AG09319 (cell line): ENCODE measurements around the gene CDK11B.
"Not testable (repeated sequence)": the region's sequence is repeated elsewhere in the genome, so short reads cannot be mapped to it uniquely, and the experiment has no call there.

Source experiments
- DNase-seq: peaks from one replicate; pipeline ENCODE4 v3.0.0-alpha.2; 2010; ENCODE audit warnings: low read depth; ENCODE audit errors: extremely low read depth
- TF ChIP-seq, protein P1 (sequence below): IDR thresholded peaks from 2 replicates; pipeline ENCODE4 v1.5.1; 2011; ENCODE audit warnings: low read depth, mild to moderate bottlenecking, inconsistent platforms, low read length, moderate library complexity

Gene CDK11B

DNA sequence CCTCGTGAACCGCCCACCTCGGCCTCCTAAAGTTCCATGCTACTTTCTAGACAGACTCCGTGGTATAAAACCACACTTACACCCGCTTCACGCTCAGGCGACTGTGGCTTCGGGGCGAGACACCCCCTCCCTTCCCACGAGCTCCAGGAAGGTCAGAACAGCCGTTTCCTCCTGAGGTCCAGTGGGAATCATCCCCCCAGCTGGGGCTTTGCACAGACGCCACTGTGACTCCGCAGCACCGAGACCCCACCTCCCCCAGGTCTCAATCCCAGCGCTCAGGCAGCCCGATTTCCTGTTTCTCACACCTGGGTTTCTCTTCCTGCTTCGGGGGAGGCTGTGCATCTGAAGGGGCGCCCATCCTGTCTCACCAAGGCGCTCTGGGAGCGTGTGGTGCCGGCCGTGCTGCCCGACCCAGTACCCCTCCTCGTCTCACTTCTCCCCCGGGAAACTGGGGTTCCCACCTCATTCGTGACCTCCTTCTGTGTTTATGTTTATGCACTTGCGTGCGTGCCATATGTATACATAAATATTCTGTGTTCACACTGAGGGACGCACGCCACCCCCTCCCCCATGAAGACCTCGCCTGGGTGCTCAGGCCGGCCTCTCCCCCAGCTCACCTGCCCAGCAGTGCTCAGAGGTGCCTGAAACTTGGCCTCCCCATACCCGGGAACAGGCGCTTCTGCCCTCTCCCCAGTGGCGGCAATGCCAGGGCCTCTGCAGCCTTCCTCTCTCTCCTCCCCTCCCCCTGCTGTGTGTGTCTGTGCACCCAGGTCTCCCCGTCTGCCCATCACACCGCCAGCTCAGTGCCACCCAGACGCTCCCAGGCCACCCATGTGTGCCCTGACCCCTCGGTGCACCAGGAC, 19.1 kb upstream of the CDK11B start:
- TF ChIP-seq, protein P1, sequence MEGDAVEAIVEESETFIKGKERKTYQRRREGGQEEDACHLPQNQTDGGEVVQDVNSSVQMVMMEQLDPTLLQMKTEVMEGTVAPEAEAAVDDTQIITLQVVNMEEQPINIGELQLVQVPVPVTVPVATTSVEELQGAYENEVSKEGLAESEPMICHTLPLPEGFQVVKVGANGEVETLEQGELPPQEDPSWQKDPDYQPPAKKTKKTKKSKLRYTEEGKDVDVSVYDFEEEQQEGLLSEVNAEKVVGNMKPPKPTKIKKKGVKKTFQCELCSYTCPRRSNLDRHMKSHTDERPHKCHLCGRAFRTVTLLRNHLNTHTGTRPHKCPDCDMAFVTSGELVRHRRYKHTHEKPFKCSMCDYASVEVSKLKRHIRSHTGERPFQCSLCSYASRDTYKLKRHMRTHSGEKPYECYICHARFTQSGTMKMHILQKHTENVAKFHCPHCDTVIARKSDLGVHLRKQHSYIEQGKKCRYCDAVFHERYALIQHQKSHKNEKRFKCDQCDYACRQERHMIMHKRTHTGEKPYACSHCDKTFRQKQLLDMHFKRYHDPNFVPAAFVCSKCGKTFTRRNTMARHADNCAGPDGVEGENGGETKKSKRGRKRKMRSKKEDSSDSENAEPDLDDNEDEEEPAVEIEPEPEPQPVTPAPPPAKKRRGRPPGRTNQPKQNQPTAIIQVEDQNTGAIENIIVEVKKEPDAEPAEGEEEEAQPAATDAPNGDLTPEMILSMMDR, result no peak
- DNase-seq, result no peak

DNA sequence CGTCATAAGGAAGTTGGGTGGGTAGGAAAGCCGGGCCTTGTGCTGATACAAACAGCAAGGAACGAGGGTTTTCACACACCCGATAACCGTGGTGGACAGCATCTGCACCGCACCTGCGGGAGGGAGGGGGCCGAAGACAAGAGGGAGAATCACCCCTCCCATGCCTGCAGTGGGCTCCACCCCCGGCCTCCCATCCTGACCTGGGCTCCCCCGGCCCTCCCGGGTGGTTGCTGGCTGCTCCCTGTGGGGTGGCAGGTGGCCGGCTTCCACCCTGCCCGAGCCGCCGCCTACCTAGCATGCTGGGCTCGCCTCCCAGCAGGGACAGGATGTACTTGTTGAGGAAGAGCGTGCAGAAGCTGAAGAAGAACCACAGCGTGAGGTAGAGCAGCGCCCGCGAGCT, 17.3 kb upstream of the CDK11B start:
- not testable (repeated sequence) for DNase-seq

DNA sequence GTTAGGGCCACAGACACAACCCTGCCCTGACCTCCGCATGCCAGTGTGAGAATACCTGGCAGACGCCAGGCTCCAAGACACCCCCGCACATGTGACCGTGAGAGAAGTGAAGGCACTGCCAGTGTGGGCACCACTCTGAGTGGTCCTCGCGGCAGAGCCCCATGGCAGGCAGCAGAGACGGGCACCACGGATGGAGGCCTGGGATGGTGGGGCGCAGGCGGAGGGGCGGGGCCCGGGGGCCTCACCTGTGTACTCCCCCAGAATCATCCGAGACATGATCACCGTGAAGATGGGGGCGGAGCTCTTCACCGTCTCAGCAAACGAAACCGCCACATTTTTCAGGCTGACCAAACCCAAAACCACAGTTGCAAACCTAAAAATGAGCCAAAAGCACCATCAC, 16.4 kb upstream of the CDK11B start:
- DNase-seq, result not testable (repeated sequence)

DNA sequence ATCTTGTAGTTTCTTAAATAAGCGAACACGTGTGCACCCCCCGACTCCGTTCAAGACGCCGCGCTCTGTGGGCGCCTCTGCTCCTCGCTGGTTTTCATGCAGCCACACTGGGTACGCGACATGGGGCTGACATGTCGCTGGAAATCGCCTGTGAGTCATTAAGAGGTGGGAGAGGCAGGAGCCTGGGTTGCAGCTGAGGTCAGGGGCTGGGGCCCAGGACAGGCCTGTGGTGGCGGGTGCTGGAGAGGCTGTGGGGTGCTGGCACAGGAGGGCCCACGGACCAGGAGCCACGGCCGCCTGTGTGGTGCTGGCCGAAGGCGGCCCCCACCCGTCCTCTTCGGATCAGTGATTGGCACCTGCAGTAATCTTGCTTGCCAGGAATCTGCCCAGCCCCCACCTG, 16.0 kb upstream of the CDK11B start:
- DNase-seq, result not testable (repeated sequence)

DNA sequence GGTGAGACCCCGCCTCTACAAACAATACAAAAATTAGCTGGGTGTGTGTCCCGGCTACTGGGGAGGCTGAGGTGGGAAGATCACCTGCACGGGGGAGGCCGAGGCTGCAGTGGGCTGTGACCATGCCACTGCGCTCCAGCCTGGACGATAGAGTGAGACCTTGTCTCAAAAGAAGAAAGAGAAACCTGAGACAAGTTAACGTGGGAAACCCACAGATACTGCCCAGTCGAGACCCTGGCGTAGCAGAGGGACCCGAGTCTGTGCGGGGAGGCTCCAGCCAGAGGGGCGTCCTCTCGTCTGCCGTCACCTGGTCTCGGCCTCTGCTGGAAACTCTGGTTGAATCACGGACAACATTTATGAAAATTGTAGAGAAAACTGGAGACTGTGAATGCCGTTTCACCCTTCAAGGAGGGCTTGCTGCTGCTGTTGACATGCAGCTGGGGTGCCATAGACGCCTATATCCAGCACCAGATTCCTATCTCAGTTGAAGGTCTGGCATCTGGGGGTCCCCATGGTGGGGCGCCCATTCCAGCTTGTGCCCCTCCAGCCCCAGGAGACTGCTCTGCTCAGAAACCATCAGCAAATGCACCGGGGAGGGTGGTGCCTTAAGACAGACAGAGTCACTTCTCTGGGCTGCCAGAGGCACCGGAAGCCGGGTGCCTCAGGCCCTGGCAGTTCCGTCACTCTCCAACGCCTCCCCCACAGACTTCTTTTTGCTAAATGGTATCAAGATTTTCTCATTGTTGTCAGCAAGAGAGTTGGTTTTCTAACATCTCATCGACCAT, 13.6 kb upstream of the CDK11B start:
- no peak for DNase-seq
- TF ChIP-seq, protein P1, result no peak

DNA sequence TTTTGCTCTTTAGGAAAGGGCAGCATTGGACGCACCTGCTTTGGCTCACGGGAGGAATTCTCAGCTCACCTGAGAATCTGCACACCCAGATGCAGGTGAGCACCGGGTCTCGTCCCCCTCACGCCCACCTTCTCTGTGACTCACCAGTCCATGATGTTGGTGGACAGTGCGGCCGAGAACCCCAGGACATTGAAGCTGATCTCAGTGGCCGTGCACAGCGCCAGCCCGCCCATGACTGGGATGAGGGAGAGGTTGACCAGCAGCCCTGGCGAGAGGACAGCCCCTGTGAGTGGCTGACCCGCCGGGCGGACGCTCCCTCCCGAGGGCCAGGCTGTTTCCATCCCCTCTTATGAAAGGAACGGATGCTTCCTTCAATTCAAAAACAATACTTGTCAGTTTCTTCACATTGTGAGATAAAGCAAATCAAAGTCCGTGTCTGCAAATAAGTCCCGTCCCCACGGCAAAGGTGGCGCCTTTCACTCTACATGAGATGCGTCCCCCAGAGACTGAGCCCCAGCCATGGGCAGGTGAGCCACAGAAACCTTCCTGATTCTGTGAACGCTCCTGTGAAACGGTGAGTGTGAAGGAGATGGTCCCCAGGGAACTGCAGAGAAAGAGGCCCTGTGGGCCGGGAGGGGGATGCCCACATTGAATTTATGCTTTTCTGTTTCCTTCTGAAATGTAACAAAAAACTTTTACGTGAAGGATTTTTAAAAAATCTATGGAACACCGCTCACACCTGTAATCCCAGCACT, 12.7 kb upstream of the CDK11B start:
- TF ChIP-seq, protein P1, result no peak
- no peak for DNase-seq

DNA sequence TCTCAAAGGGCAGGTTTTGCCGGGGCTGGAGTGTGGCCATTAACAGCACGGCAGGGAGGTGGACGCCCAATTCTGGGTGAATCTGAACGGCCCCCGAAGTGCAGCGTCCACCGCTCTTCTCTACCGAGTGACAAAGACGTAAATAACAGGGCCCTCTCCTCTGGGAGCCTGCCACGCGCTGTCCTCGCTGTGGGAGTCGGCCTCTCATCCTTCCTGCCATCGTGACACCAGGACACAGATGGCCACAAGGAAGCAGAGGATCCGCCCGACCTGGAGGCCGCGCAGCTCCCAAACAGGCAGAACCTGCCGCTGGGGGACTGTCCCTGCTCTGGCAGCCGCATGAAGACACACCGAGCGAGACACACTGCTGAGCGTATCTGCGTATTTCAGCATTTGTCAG, 12.1 kb upstream of the CDK11B start:
- TF ChIP-seq, protein P1, result no peak
- no peak for DNase-seq

DNA sequence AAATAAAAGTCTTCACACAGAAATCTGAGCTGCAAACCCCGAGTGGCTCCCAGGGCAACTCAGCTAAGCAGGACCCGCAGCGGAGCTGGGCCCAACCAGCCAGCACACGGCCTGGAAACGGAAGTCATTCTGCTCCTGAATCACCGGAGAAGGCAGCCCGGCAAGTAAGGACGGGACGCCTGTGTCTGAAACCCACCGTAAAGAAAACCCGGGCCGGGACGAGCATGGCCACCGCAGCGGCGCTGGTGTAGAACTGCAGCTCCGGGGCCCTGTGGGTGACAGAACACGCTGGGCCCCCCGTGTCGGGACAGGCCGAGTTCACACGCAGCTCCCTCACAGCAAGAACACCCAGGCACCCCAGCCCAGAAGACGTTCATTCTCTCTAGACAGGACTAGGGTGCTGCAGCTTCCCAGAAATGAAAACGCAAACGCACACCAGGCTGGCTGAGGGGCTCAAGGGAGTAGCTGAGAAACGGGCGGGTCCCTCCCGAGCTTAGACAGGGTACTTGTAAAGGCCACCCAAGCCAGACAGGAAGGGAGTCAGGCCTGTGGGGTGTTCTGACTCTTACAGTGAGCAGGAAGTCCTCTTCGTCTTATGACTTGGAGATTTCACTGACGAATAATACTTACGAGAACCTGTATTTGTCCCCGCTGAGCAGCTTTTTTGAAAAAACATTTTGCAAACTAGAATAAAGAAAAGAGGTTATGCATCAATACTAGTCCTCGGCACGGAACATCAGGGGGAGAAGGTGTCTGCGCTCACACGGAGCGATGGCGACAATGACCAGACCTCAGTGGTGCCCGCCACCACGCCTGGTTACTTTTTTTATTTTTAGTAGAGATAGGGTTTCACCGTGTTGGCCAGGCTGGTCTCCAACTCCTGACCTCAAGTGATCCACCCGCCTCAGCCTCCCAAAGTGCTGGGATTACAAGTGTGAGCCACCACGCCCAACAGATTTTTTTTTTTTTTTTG, 10.9 kb upstream of the CDK11B start:
- TF ChIP-seq, protein P1, result no peak
- DNase-seq, result no peak
